GM12878 (cell line): Measurements from ENCODE around the gene CCN2. TPM values are rescaled to one million over a fixed set of nuclear protein-coding genes. Genes with fewer than 3 reads are reported as not detected.

Experiments
- ATAC-seq: fragments of 200-7000 bp; cut with Tn5 transposase; 3 replicates; pipeline ENCODE4 v1.9.1; 2020; ENCODE audit warnings: mild to moderate bottlenecking, moderate library complexity
- BruUV-seq: library from RNA; stranded (reverse); fragments of 400-500 nt; replicated peaks from 2 replicates; lab custom pipeline; 2021; lab: Mats Ljungman, UMichigan
- CTCF ChIA-PET: fragments of 300-600 bp; sonication (Branson Sonifier 250); formaldehyde crosslinking; extraction: SDS; loops from one replicate; lab custom pipeline; 2021; ENCODE audit warnings: inconsistent platforms; lab: Yijun Ruan, JAX
- POLR2A ChIA-PET: fragments of 350-600 bp; formaldehyde crosslinking; extraction: SDS; loops from one replicate; lab custom pipeline; 2021; ENCODE audit warnings: inconsistent platforms; lab: Charles Lee
- RAD21 ChIA-PET: fragments of 300-600 bp; sonication (Branson Sonifier 250); formaldehyde crosslinking; loops from one replicate; lab custom pipeline; 2023; ENCODE audit warnings: antibody characterized with exemption; ENCODE audit not compliant: unreplicated experiment; lab: Charles Lee
- SMC1A ChIA-PET: fragments of 300-600 bp; sonication (Branson Sonifier 250); formaldehyde crosslinking; loops from one replicate; lab custom pipeline; 2023; ENCODE audit not compliant: unreplicated experiment, uncharacterized antibody; lab: Charles Lee
- DNase-seq: peaks from one replicate; pipeline ENCODE4 v3.0.0-alpha.2; 2011; ENCODE audit warnings: low read depth, low spot score
- FAIRE-seq: peaks from 3 replicates; lab custom pipeline; 2011; peaks lifted over from hg19 to GRCh38; lab: Jason Lieb, UNC
- H2AFZ ChIP-seq: 2 replicates; pipeline ENCODE4 v1.6.0; 2011; ENCODE audit warnings: low read depth, low read length, control low read depth; ENCODE audit not compliant: control insufficient read depth
- H3K27ac ChIP-seq: 2 replicates; pipeline ENCODE4 v1.5.1; 2011; ENCODE audit warnings: control low read depth; ENCODE audit not compliant: control insufficient read depth, insufficient read depth
- H3K27me3 ChIP-seq, 2 experiments: replicated peaks in 1 of 2; 2 replicates each; pipeline versions ENCODE4 v1.6.0 to v1.6.1; 2011; ENCODE audit warnings: low read length in 1 of 2; ENCODE audit not compliant: control insufficient read depth in 2 of 2, insufficient read depth in 2 of 2
- H3K36me3 ChIP-seq, 2 experiments: 2 replicates each; pipeline ENCODE4 v1.5.1; 2011; ENCODE audit warnings: low read length in 1 of 2; ENCODE audit not compliant: control insufficient read depth in 2 of 2, insufficient read depth in 2 of 2
- H3K4me1 ChIP-seq: 2 replicates; pipeline ENCODE4 v1.6.1; 2011; ENCODE audit warnings: mild to moderate bottlenecking, low read length, moderate library complexity, mixed read lengths; ENCODE audit not compliant: control insufficient read depth, insufficient read depth
- H3K4me2 ChIP-seq: 2 replicates; pipeline ENCODE4 v1.6.0; 2011; ENCODE audit warnings: control low read depth; ENCODE audit not compliant: control insufficient read depth, insufficient read depth
- H3K4me3 ChIP-seq: fragments of 200-600 bp; sonication (generic); 2 replicates; pipeline ENCODE4 v1.5.1; 2016
- H3K79me2 ChIP-seq: 2 replicates; pipeline ENCODE4 v1.6.0; 2011; ENCODE audit warnings: low read length; ENCODE audit not compliant: control insufficient read depth, insufficient read depth
- H3K9ac ChIP-seq: 2 replicates; pipeline ENCODE4 v1.8.0; 2011; ENCODE audit warnings: low read length, control low read depth, mixed read lengths; ENCODE audit not compliant: control insufficient read depth, insufficient read depth
- H3K9me3 ChIP-seq: replicated peaks from 3 replicates; pipeline ENCODE4 v1.5.1; 2011; ENCODE audit warnings: mild to moderate bottlenecking, low read length; ENCODE audit not compliant: control insufficient read depth, insufficient read depth
- H4K20me1 ChIP-seq: 2 replicates; pipeline ENCODE4 v1.6.0; 2011; ENCODE audit not compliant: control insufficient read depth, insufficient read depth
- ASH2L ChIP-seq: fragments of 300-600, 200-600 bp; sonication (generic); IDR thresholded peaks from 2 replicates; pipeline ENCODE4 v1.6.1; 2017; ENCODE audit warnings: low read depth, mild to moderate bottlenecking, borderline replicate concordance
- BACH1 ChIP-seq: fragments of 450-650 bp; IDR thresholded peaks from 2 replicates; pipeline ENCODE4 v1.6.1; 2017; ENCODE audit warnings: mild to moderate bottlenecking, borderline replicate concordance
- CREM ChIP-seq: IDR thresholded peaks from 2 replicates; pipeline ENCODE4 v1.6.1; 2014; ENCODE audit warnings: antibody characterized with exemption, low read depth
- FOXM1 ChIP-seq: IDR thresholded peaks from 2 replicates; pipeline ENCODE4 v1.6.1; 2012; ENCODE audit warnings: low read depth, mild to moderate bottlenecking, inconsistent platforms, low read length, moderate library complexity
- GATAD2B ChIP-seq: fragments of 450-650 bp; conservative IDR thresholded peaks from 2 replicates; pipeline ENCODE4 v1.6.1; 2017; ENCODE audit warnings: low read depth, mild to moderate bottlenecking, moderate library complexity
- HDAC2 ChIP-seq: fragments of 200-600 bp; sonication (generic); IDR thresholded peaks from 2 replicates; pipeline ENCODE4 v1.6.1; 2017
- MEF2B ChIP-seq: fragments of 450-650 bp; IDR thresholded peaks from 2 replicates; pipeline ENCODE4 v1.6.1; 2018; ENCODE audit warnings: mild to moderate bottlenecking, moderate library complexity; ENCODE audit not compliant: partially characterized antibody, poor library complexity, severe bottlenecking
- MYC ChIP-seq: IDR thresholded peaks from 2 replicates; pipeline ENCODE4 v1.6.1; 2011; ENCODE audit warnings: mild to moderate bottlenecking, low read length, moderate library complexity, inconsistent platforms; ENCODE audit not compliant: insufficient read depth, insufficient replicate concordance, insufficient read length, severe bottlenecking
- NBN ChIP-seq: fragments of 450-650 bp; IDR thresholded peaks from 2 replicates; pipeline ENCODE4 v1.6.1; 2016
- NFIC ChIP-seq: IDR thresholded peaks from 2 replicates; pipeline ENCODE4 v1.6.1; 2012; ENCODE audit warnings: low read depth, mild to moderate bottlenecking, inconsistent platforms, low read length, moderate library complexity
- POLR2A ChIP-seq: IDR thresholded peaks from 2 replicates; pipeline ENCODE4 v1.6.1; 2011; ENCODE audit warnings: low read depth, mild to moderate bottlenecking, low read length
- POLR2AphosphoS2 ChIP-seq: IDR thresholded peaks from 2 replicates; pipeline ENCODE4 v1.6.1; 2011; ENCODE audit warnings: low read depth, mild to moderate bottlenecking, low read length, improper control_type of control experiment, moderate library complexity
- SP1 ChIP-seq: IDR thresholded peaks from one replicate; pipeline ENCODE4 v1.6.1; 2011; ENCODE audit warnings: low read depth, low read length
- SPI1 ChIP-seq: IDR thresholded peaks from 2 replicates; pipeline ENCODE4 v1.6.1; 2011; ENCODE audit warnings: low read depth, mild to moderate bottlenecking, low read length, moderate library complexity, borderline replicate concordance; ENCODE audit not compliant: insufficient read depth
- STAT1 ChIP-seq: fragments of 450-650 bp; conservative IDR thresholded peaks from 2 replicates; pipeline ENCODE4 v1.6.1; 2014; ENCODE audit warnings: antibody characterized with exemption, mild to moderate bottlenecking
- YBX1 ChIP-seq: fragments of 450-650 bp; IDR thresholded peaks from 2 replicates; pipeline ENCODE4 v1.6.1; 2016; ENCODE audit warnings: antibody characterized with exemption
- WGBS: methylation state at CpG from one replicate; pipeline ENCODE4 v1.1.6; 2016; ENCODE audit warnings: low lambda C conversion rate; ENCODE audit not compliant: insufficient replicate concordance, insufficient coverage; ENCODE audit errors: missing lambda C conversion rate; 5-methylcytosine and 5-hydroxymethylcytosine counted together
- in situ Hi-C: fragments of 300-500 bp; cut with MboI; formaldehyde crosslinking; loops from 9 replicates; pipeline ENCODE4 v1.14.3; 2018; ENCODE audit warnings: mixed read lengths
- intact Hi-C: fragments of 100-400 bp; cut with micrococcal nuclease; formaldehyde crosslinking; loops from one replicate; pipeline ENCODE4 v1.14.2; 2022; ENCODE audit not compliant: unreplicated experiment
- polyA plus RNA-seq, 11 experiments: library from polyadenylated mRNA; depleted of rRNA in 4 of 11; unstranded in 6 of 11; stranded (reverse) in 5 of 11; fragments of >200 nt; fragmentation: Nextera tagmentation in 4 of 11; fragmentation: Illumina TruSeq in 1 of 11; extraction: Ambion mirVana in 4 of 11; extraction: Trizol in 1 of 11; gene quantifications; 1 replicate in 1 of 11; 2 replicates in 10 of 11; pipeline versions ENCODE4 v1.2.1 to v1.2.3, GENCODE V29; 2011 to 2016; ENCODE audit warnings: inconsistent platforms in 2 of 11, missing spikeins in 2 of 11, low read depth in 1 of 11
- total RNA-seq, 4 experiments: library from RNA; depleted of rRNA in 3 of 4; stranded (reverse); fragments of >200 nt in 3 of 4; fragmentation: Illumina TruSeq in 1 of 4; extraction: Trizol in 1 of 4; gene quantifications; 2 replicates each; pipeline versions ENCODE4 v1.2.1 to v1.2.3, GENCODE V29; 2013 to 2021
- TF ChIP-seq, protein P1 (sequence below): fragments of 450-650 bp; IDR thresholded peaks from 2 replicates; pipeline ENCODE4 v1.6.1; 2017; ENCODE audit warnings: mild to moderate bottlenecking
- TF ChIP-seq, protein P2 (sequence below): IDR thresholded peaks from 2 replicates; pipeline ENCODE4 v1.6.1; 2012; ENCODE audit warnings: improper control_type of control experiment, low read depth, low read length; ENCODE audit not compliant: insufficient replicate concordance

The CCN2 gene
- total and polyA plus RNA-seq, 10 of the 15 experiments (the other 5 are each of a cell fraction or from before 2014, with no cell fraction given) = 0.26 to 0.62 (median 0.44) TPM; not detected in 7

DNA sequence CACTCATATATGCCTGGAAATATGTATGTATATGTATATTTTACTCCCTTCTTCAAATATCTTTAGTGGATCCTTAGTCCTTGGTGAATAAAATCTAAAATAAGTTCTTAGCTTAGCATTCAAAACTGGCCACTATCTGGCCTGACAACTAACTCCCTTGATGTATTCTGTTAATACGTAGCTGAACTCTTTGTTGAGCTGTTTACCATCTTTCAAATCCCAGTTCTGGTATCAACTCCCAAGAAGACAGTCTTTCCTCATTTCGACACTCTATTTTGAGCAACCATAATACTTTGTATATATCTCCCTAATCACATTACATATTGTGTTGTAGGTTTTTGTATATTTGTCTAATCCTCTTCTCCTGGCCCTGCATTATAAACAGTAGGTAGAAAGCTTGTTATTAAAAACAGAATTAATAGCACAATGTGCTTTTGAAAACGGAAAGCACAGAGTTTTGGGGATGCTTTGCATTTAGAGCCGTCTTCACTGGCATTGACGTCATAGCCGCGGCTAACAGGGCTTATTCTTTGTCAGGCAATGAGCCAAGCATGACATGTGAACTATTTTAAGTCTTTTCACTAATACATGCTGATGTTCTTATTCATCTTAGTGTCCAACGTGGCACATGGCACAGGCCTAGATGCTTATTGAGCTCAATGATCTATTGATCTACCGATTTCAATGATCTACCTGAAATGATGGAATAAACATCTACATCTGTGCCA, 47.2 kb upstream of the CCN2 start:
- intact Hi-C loops (no loop called here), in situ Hi-C loops (no loop called here)
- ChIA-PET CTCF (no interaction called here), RAD21 (no interaction called here), SMC1A (interaction anchor here (1.1 kb wide), 1 partner anchor 11 kb away, joined by 3 read pairs; no protein-coding TSS in a partner anchor), POLR2A (no interaction called here)
- Histone ChIP-seq H3K4me1 (no peaks in the 10 kb centered on the region), H3K4me2 (no peak overlapping the region), H3K9ac (no peak overlapping the region), H4K20me1 (no peaks in the 10 kb centered on the region), H2AFZ (no peak overlapping the region), H3K27ac (no peak overlapping the region), H3K9me3 (no peaks in the 10 kb centered on the region; the same call in 2 of the 3 replicates), H3K4me3 (no peak overlapping the region), H3K79me2 (no peaks in the 10 kb centered on the region), H3K36me3 (no peaks in the 10 kb centered on the region), H3K27me3 (peaks cover 0 to 2% of the 10 kb centered on the region in 2 experiments; a peak in 1 of 4 replicates)
- no TSS peak for BruUV-seq
- no peak for ATAC-seq
- WGBS = 42% methylated on average over 9 of the region's 9 CpGs
- no peak for FAIRE-seq
- DNase-seq = no peak
- no peak for TF ChIP-seq GATAD2B
- TF ChIP-seq, protein P1, sequence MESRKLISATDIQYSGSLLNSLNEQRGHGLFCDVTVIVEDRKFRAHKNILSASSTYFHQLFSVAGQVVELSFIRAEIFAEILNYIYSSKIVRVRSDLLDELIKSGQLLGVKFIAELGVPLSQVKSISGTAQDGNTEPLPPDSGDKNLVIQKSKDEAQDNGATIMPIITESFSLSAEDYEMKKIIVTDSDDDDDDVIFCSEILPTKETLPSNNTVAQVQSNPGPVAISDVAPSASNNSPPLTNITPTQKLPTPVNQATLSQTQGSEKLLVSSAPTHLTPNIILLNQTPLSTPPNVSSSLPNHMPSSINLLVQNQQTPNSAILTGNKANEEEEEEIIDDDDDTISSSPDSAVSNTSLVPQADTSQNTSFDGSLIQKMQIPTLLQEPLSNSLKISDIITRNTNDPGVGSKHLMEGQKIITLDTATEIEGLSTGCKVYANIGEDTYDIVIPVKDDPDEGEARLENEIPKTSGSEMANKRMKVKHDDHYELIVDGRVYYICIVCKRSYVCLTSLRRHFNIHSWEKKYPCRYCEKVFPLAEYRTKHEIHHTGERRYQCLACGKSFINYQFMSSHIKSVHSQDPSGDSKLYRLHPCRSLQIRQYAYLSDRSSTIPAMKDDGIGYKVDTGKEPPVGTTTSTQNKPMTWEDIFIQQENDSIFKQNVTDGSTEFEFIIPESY = no peak
- TF ChIP-seq SPI1 = no peak
- TF ChIP-seq POLR2AphosphoS2 = no peak
- TF ChIP-seq MEF2B = no peak
- no peak for TF ChIP-seq SP1
- TF ChIP-seq ASH2L = no peak
- no peak for TF ChIP-seq POLR2A
- TF ChIP-seq MYC = no peak
- TF ChIP-seq BACH1 = no peak
- TF ChIP-seq YBX1 = no peak
- no peak for TF ChIP-seq STAT1
- TF ChIP-seq FOXM1 = no peak
- TF ChIP-seq CREM = no peak
- TF ChIP-seq NFIC = no peak
- no peak for TF ChIP-seq HDAC2
- no peak for TF ChIP-seq NBN
- TF ChIP-seq, protein P2, sequence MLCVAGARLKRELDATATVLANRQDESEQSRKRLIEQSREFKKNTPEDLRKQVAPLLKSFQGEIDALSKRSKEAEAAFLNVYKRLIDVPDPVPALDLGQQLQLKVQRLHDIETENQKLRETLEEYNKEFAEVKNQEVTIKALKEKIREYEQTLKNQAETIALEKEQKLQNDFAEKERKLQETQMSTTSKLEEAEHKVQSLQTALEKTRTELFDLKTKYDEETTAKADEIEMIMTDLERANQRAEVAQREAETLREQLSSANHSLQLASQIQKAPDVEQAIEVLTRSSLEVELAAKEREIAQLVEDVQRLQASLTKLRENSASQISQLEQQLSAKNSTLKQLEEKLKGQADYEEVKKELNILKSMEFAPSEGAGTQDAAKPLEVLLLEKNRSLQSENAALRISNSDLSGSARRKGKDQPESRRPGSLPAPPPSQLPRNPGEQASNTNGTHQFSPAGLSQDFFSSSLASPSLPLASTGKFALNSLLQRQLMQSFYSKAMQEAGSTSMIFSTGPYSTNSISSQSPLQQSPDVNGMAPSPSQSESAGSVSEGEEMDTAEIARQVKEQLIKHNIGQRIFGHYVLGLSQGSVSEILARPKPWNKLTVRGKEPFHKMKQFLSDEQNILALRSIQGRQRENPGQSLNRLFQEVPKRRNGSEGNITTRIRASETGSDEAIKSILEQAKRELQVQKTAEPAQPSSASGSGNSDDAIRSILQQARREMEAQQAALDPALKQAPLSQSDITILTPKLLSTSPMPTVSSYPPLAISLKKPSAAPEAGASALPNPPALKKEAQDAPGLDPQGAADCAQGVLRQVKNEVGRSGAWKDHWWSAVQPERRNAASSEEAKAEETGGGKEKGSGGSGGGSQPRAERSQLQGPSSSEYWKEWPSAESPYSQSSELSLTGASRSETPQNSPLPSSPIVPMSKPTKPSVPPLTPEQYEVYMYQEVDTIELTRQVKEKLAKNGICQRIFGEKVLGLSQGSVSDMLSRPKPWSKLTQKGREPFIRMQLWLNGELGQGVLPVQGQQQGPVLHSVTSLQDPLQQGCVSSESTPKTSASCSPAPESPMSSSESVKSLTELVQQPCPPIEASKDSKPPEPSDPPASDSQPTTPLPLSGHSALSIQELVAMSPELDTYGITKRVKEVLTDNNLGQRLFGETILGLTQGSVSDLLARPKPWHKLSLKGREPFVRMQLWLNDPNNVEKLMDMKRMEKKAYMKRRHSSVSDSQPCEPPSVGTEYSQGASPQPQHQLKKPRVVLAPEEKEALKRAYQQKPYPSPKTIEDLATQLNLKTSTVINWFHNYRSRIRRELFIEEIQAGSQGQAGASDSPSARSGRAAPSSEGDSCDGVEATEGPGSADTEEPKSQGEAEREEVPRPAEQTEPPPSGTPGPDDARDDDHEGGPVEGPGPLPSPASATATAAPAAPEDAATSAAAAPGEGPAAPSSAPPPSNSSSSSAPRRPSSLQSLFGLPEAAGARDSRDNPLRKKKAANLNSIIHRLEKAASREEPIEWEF = no peak
